UCSD-AML1 (cell line): Measurements from ENCODE around the gene PDPK1.
"Not testable (repeated sequence)": the region's sequence is repeated elsewhere in the genome, so short reads cannot be mapped to it uniquely, and the experiment has no call there.

Experiments
- DNase-seq: peaks from one replicate; lab custom pipeline; 2025; ENCODE audit not compliant: unreplicated experiment; lab: John Stamatoyannopoulos, UW

PDPK1 gene

GRCh38 chr16:2523801-2524231, 14.0 kb upstream of the PDPK1 start:
- no peak for DNase-seq

DNA sequence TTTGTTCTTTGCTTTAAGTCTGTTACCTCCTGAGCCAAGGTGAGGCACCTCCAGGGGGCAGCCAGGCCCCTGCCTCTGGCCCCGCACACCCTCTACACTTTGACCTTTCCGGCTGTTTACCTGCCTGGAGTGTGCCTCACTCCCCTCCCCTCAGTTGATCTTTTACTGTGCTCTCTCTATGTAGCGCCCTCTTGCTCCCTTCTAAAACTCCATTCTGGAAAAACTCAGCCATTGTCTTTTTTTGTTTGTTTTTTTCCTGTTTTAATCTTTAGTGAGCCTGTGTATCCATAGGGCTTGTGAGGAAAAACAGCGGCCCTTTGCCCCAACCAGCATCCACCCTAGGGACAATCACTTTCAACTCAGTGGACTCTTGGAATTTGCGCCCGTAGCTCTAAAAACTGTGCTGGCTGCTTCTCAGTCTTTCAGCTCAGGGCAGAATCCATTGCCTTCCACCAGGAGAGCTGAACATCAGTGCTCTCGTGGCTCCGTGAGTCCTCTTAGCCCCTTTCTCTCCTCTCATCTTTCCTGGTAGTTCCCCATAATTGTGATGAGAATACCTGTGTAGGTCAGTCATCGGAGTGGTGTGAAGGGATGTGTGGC, 13.4 kb upstream of the PDPK1 start:
- no peak for DNase-seq

GRCh38 chr16:2526135-2526534, 11.7 kb upstream of the PDPK1 start:
- DNase-seq, result no peak

- no peak for DNase-seq
Observed at GRCh38 chr16:2527071-2527783, 10.6 kb upstream of the PDPK1 start.

DNA sequence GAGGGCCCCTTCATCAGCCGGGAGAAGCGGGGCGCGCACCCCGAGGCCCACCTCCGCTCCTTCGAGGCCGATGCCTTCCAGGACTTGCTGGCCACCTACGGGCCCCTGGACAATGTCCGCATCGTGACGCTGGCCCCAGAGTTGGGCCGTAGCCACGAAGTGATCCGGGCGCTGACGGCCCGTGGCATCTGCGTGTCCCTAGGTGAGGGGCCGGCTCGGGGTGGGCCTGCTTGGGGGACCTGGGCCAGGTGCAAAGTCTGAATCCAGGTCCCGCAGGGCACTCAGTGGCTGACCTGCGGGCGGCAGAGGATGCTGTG, 10.1 kb upstream of the PDPK1 start:
- DNase-seq, result no peak

GRCh38 chr16:2528161-2529060, 9.4 kb upstream of the PDPK1 start:
- DNase-seq, result no peak

- no peak for DNase-seq
Observed at GRCh38 chr16:2529061-2529931, 8.5 kb upstream of the PDPK1 start.

DNA sequence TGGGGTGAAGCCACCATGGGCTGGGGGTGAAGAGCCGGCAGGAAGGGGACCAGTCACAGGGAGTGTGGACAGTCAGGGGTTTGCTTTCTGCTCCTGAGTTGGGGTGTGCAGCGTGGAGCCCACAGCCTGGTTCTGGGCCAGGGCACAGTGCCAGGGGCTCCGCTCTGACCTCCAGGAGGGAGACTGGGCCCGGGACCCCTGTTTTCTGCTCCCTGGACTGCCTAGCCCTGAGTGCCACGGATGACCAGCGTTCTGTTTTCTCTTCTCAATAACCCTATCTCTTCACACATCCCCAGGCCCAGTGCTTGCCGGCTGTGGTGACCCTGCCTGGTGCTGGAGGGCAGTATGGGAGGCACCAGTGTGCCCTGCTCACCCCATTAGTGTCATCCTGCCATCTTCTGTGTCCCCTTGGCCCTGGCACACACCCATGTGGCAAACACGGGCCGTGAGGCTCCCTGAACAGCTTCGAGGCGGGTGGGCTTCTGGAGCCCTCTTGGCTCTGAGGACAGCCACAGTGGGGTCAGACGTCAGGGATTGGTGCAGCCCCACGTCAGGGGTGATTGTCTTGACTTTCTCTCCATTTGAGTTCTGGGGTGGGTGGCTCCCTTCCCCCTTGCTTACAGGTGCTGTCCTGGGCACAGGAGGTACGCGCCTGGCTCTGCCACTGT, 7.7 kb upstream of the PDPK1 start:
- no peak for DNase-seq

DNA sequence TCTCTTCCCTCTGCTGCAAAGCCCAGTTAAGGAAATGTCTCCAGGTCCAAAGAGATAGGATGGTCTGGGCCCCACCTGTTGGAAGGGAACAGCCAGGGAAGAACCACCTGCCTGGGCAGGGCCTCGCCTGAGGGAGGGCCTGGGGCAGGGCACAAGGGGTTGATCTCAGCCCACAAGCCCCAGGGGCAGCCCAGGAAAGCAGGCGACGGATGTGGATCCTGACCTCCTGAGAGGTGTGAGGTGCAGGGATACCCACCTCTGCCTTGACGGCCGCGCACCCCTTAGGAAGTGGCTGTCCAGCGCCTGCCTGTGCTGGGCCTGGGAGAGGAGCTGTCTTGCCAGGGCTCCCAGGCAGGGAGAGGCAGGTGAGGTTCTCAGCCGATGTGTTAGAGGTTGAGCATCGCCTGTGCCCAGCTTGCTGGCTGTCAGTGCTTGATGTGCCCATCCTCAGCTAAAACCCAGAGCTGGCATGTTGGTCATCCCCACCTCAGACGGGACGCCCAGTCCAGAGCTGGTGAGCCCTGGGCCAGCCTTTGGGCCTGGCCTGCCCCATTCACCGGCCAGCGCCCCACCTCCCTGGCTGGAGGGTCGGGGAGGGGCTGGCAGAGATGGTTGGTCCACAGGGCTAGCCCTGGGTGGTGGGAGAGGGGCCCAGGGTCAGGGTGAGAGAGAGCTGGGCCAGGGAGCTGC, 7.0 kb upstream of the PDPK1 start:
- no peak for DNase-seq

DNA sequence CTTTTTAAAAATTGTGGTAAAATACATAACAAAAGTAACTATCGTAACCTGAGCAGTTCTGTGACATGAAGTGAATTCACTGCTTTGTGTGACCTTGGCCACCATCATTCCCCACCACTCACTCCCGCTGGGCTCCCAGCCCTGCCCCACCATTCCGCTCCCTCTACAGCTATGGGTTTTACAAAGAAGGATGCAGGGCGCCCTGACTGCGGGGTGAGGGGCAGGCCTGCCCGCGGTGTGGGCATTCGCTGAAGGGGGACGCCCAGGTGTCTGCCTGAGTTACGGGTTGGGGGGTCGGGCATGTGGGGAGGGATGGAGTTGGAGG, 6.5 kb upstream of the PDPK1 start, which contains the start of gene CEMP1:
Gene CEMP1 (minus strand): TSS at position 38 of the 325 bp plus-strand sequence. CDS start 335 bp downstream, outside the sequence.
- no peak for DNase-seq

- DNase-seq, result peak; percentile 97
Observed at GRCh38 chr16:2531696-2532493, 5.9 kb upstream of the PDPK1 start.

DNA sequence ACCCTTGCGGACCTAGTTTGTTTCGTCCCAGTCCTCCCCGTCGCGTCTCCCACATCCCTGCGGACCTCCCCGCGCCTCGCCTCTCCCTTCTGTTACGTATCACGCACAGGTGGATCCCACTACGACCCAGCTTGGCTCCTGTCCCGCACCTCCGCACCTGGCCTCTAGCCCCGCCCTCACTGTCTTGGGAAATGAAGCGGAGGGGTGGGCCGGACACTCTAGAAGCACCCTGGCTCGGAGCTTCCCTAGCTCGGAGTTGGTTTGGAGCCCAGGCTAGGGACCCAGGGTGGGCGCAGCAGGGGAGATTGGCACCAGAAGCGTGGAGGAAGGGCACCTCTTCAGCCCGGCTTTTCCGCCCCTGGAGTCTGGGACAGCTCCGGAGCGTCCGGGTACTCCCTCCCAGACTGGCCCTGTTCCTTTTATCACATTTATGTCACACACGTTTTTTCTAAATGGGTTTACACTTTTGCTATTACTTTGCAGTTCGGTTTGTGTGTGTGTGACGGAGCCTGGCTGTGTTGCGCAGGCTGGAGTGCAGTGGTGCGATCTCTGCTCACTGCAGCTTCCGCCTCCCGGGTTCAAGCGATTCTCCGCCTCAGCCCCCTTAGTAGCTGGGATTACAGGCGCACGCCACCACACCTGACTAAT, 5.2 kb upstream of the PDPK1 start:
- DNase-seq, result peak; percentile 42

DNA sequence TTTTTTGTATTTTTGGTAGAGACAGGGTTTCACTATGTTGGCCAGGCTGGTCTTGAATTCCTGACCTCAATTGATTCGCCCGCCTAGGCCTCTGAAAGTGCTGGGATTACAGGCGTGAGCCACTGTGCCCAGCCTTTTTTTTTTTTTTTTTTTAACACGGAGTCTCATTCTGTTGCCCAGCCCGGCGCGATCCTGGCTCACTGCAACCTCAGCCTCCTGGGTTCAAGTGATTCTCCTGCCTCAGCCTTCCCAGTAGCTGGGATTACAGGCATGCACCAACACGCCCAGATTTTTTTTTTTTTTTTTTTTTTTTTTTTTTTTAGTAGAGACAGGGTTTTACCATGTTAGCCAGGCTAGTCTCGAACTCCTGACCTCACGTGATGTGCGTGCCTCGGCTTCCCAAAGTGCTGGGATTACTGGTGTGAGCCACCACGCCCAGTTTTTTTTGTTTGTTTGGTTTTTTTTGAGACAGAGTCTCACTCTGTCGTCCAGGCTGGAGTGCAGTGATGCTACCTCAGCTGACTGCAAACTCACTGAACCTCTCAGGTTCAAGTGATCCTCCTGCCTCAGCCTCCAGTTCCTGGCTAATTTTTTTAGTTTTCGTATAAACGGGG, 4.6 kb upstream of the PDPK1 start:
- not testable (repeated sequence) for DNase-seq

GRCh38 chr16:2533912-2534311, 3.9 kb upstream of the PDPK1 start:
- DNase-seq, result no peak

- not testable (repeated sequence) for DNase-seq
Observed at GRCh38 chr16:2534335-2534734, 3.5 kb upstream of the PDPK1 start.

DNA sequence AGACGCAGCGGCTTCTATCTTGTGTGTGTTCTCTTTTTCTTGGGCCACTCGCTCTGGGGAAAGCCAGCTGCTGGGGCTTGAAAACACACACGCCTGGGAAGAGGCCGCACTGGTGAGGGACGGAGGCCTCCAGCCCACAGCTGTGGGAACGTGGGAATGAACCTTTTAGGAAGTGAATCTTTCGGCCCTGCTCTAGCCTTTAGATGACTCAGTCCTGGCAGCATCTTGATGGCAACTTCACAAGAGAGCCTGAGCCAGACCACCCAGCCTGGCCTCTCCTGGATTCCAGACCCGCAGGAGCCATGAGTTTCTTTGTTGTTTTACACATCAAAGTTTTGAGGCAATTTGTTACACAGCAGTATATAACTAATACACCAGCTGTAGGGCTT, 2.2 kb upstream of the PDPK1 start:
- DNase-seq, result no peak

- not testable (repeated sequence) for DNase-seq
Observed at GRCh38 chr16:2539192-2539844, 1.5 kb downstream of the PDPK1 start.
